Posterior cingulate gyrus (tissue), 11 donors: Measurements from ENCODE around the gene IL16.
"Not testable (repeated sequence)": the region's sequence is repeated elsewhere in the genome, so short reads cannot be mapped to it uniquely, and the experiment has no call there.

Experiments
- DNase-seq, 10 donors: peaks; one replicate each; pipeline versions ENCODE4 v3.0.0 to v3.0.0-alpha.2; 2020 to 2021; ENCODE audit warnings: mixed read lengths in 3 of 10
- intact Hi-C: fragments of 100-400 bp; cut with DNase I; formaldehyde crosslinking; loops from one replicate; pipeline ENCODE4 v1.15.1; 2023

The IL16 gene

DNA sequence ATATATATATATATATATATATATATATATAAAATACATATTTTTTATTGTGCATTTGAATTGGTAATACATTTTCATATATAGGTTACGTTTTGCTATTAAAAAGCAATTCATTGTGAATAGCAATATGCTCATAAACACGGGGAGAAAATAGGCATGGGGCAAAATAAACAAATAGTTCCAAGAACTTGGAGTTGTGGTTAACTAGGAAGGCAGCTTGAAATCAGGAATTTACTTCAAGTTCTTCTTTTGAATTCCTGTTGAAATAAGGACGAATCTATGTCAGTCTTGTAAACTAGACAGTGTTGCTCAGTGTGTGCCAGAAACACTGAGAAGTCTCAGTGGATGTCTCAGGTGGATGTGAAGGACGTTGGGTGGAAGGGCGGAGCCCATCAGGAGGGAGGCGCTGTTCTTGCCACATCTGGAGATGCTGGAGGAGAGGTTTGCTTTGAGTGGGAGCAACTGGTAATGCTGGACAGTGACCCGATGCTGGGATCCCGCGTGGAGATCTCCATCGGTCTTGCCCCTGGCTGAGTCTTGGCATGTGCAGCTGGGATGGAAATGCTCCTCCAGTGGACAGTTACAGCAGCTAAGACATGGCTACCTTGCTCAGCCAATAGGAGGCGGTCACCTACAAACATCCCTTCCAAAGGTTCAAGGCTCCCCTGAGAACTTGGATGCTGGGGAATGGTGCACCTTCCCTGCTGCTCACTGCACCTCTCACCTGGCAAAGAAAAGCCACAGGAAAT is 2.5 kb downstream of the IL16 start:
- no peak for DNase-seq
- intact Hi-C loops = no loop called here

- DNase-seq = no peak
- intact Hi-C loops = no loop called here
Measured at GRCh38 chr15:81206018-81206417, 9.3 kb downstream of the IL16 start.

- DNase-seq, intact Hi-C loops: not testable (repeated sequence)
Measured at GRCh38 chr15:81207987-81208386, 11.3 kb downstream of the IL16 start.

DNA sequence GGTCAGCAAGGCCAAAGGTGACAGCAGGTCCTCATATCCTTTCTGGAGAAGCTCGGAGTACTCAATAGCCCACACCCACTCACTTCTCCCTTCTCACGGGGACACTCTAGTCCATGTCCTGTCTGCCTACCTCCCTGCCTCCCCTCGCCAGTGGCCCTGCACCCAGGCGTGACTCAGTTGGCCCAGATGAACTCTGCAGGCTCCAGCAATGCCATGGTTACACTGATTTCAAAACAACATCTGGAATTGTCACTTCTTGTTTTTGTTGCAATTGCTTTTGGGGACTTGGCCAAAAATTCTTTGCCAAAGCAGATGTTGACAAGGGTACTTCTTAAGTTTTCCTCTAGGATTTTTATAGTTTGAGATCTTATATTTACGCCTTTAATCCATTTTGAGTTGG is 13.0 kb downstream of the IL16 start:
- no peak for DNase-seq
- intact Hi-C loops = no loop called here

DNA sequence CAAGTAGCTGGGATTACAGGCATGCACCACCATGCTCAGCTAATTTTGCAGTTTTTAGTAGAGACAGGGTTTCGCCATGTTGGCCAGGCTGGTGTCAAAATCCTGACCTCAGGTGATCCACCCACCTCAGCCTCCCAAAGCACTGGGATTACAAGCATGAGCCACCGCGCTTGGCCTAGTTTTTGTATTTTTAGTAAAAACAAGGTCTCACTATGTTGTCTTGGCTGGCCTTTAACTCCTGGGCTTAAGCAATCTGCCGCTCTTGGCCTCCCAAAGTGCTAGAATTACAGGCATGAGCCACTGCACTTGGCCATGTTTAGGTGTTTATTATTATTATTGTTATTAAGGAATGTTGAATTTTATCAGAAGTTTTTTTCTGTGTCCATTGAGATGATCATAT is 14.7 kb downstream of the IL16 start:
- intact Hi-C loops = no loop called here
- no peak for DNase-seq

- no peak for DNase-seq
- intact Hi-C loops = no loop called here
Measured at GRCh38 chr15:81213982-81214381, 17.3 kb downstream of the IL16 start.

DNA sequence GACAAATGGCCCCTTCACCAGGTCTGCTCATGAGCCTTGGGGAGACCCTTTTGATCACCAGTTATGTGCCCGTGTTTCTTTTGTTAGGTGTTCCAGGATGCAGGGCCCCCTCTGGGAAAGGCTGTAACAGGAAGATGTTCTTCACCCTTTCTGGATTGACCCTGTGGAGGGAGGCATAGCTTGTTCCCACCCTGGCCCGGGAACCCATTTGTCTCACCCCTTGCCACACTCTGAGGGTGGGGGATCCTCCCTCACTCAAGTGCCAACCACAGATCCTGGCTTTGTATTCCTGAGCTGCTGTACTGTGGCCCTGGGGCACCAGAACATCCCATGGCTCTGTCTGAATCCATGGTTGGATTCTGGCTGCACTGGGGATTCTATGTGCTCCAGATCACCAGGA is 18.9 kb downstream of the IL16 start:
- DNase-seq = no peak
- intact Hi-C loops = no loop called here

GRCh38 chr15:81215983-81216382 is 19.3 kb downstream of the IL16 start:
- intact Hi-C loops = no loop called here
- no peak for DNase-seq

GRCh38 chr15:81216422-81216821 is 19.7 kb downstream of the IL16 start:
- intact Hi-C loops = no loop called here
- no peak for DNase-seq

- DNase-seq = no peak
Measured at GRCh38 chr15:81221449-81221848, 24.8 kb downstream of the IL16 start.

GRCh38 chr15:81222007-81222406 is 25.3 kb downstream of the IL16 start:
- no peak for DNase-seq
- intact Hi-C loops = no loop called here

More at GRCh38 chr15:81221449-81221848, 24.8 kb downstream of the IL16 start:
- intact Hi-C loops = no loop called here

- no peak for DNase-seq
- intact Hi-C loops = no loop called here
Measured at GRCh38 chr15:81223346-81223971, 26.8 kb downstream of the IL16 start.

DNA sequence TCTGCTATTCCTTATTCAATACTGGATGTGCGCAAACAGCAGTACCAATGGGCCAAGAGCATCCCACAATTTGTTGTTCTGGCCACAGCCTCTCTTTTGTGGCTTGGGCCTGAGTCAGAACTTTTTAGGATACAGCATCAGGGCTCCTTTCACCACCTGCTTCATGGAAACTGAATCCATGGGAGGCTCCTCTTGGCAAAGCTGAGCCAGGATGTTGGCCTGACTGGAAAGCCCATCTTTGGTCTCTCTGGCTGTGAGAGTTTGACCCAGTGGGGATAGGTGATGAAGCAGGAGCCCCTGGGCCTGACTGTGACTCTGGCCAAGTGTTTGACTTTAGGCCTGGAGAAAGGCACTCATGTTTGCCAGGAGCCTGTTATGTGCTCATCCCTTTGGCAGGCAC is 27.6 kb downstream of the IL16 start:
- intact Hi-C loops = no loop called here
- no peak for DNase-seq

GRCh38 chr15:81225161-81225671 is 28.5 kb downstream of the IL16 start:
- DNase-seq = peak in 1 of 10 donors; percentile 87
- intact Hi-C loops = no loop called here

DNA sequence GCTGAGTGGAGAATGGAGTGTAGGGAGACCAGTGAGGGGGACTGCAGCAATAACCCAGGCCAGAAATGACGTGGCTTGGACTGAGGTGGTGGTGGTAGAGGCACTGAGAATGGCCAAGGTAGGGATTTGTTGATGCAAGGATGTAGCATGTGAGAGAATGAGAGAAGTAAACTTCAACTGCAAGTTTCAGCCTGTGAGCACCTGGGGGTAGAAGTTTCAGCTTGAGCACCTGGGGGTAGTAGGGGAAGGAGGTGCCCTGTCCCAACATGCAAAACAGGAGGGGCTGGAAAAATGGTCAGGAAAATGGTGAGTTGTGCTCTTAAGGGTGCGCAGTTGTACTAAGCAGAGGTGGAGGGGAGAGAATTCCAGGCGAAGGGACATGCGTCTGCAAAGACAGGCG is 31.0 kb downstream of the IL16 start:
- intact Hi-C loops = no loop called here
- DNase-seq = no peak

DNA sequence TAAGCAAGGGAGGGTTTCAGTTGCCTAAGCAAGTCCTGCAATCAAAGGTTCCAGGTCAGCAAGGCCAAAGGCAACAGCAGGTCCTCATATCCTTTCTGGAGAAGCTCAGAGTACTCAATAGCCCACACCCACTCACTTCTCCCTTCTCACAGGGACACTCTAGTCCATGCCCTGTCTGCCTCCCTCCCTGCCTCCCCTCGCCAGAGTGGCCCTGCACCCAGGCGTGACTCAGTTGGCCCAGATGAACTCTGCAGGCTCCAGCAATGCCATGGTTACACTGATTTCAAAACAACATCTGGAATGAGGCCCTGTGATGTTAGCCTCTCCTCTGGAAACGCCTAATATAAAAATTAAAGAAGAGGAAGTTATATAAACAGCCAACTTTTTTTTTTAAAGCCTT is 32.9 kb downstream of the IL16 start:
- no peak for DNase-seq

GRCh38 chr15:81235276-81236123 is 38.8 kb downstream of the IL16 start:
- intact Hi-C loops = no loop called here
- no peak for DNase-seq

More for the DNA sequence above, 32.9 kb downstream of the IL16 start:
- intact Hi-C loops = no loop called here

GRCh38 chr15:81239190-81239589 is 42.5 kb downstream of the IL16 start:
- intact Hi-C loops = no loop called here
- DNase-seq = no peak

DNA sequence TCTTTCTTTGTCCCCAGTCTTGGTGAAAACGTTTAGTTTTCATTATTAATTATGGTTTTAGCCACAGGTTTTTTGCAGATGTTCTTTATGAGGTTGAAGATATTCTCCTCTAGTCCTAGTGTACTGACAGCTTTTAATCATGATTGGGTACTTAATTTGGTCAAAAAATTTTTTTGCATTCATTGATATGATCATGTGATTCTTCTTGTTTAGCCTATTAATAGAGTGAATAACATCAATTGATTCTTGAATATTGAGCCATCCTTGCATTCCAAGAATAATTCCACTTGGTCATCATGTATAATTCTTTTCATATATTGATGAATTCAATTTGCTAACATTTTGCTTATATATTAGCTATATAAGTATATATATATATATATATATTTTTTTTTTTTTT is 46.1 kb downstream of the IL16 start:
- intact Hi-C loops = no loop called here
- DNase-seq = no peak

DNA sequence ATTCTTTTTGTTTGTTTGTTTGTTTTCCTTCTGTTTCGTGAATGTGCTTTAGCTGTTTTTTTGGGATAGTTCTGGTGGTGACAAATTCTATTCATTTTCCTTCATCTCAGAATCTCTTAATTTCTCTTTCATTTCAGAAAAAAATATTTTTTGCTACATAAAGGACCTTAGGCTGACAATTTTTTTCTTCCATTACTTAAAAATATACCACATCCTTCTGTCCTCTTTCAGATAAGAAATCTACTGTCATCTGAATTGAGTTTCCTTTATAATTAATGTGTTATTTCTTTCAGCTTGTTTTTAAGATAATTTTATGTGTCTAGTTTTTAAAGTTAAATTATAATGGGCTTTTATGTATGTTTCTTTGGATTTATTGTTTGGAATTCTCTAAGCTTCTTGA is 47.6 kb downstream of the IL16 start:
- no peak for DNase-seq
- intact Hi-C loops = no loop called here

DNA sequence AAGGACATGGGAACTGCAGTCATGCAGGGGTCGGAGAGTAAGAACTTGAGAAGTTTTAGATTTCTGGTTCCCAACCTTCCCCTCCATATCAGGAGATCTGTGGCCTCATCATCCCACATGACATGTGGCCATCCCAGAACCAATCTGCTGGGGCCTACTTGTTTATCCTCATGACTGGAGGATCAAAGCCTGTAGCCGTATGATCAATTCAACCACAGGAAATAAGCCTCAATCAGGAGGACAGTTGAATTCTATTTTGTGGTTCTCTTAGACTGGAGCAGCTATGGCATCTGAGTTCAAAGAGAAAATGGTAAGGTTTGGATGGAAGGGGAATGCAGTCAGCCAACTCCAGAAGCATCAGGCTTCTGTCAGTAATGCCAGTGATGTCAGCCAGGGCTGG is 57.2 kb downstream of the IL16 start:
- DNase-seq = no peak
- intact Hi-C loops = no loop called here
